Thyroid gland (tissue), 4 donors: ENCODE data around the gene MUL1.

Experiments used
- POLR2A ChIP-seq, 2 donors: fragments of 450-650 bp; IDR thresholded peaks; one replicate each; pipeline ENCODE4 v1.6.1; 2017; ENCODE audit warnings: antibody characterized with exemption in 2 of 2, mild to moderate bottlenecking in 2 of 2, moderate library complexity in 1 of 2
- TF ChIP-seq, protein P1 (sequence below), 6 experiments: fragments of 200-600 bp in 3 of 6; fragments of 450-650 bp in 3 of 6; sonication (generic) in 3 of 6; IDR thresholded peaks; one replicate each; pipeline ENCODE4 v1.5.1; 2016 to 2019; ENCODE audit warnings: antibody characterized with exemption in 6 of 6, mild to moderate bottlenecking in 2 of 6, inconsistent platforms in 1 of 6, moderate library complexity in 1 of 6

DNA sequence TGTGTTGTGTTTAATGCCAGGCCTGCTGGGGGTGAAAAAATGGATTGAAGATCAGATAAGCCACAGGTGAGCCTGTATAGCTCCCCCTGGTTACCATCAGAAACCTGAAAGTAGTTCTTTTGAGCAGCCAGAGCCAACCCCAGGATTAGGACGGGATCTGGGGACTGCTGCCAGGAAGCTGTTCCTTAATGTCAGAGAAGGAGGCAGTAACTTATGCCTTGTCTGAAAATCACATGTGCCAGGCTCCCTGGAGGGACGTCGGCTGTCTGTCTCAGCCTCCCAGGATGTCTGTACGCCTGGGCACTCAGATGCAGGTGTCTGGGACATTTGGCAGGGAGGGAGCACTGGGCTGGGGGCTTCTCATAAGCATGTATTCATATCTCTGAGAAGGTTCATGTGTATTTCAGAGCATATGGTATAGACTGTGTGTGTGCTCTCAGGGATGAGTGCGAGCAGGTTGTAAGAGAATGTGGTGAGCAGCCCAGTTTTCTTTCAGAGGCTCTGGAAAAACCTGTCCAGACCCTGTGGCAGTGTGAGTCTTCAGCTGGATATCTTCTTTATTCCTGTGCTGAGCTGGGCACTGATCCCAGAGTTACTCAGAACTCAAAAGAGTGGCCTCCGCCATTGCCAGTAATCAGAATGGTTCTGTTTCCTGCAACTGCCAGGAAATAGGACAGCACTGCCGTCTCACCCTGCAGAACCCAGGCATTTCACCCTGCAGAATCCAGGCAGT, 47.2 kb upstream of the MUL1 start:
- TF ChIP-seq, protein P1, sequence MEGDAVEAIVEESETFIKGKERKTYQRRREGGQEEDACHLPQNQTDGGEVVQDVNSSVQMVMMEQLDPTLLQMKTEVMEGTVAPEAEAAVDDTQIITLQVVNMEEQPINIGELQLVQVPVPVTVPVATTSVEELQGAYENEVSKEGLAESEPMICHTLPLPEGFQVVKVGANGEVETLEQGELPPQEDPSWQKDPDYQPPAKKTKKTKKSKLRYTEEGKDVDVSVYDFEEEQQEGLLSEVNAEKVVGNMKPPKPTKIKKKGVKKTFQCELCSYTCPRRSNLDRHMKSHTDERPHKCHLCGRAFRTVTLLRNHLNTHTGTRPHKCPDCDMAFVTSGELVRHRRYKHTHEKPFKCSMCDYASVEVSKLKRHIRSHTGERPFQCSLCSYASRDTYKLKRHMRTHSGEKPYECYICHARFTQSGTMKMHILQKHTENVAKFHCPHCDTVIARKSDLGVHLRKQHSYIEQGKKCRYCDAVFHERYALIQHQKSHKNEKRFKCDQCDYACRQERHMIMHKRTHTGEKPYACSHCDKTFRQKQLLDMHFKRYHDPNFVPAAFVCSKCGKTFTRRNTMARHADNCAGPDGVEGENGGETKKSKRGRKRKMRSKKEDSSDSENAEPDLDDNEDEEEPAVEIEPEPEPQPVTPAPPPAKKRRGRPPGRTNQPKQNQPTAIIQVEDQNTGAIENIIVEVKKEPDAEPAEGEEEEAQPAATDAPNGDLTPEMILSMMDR (IDR thresholded peaks at IDR 0.05), result no peak
- TF ChIP-seq POLR2A (IDR thresholded peaks at IDR 0.05), result no peak
